Neural cell (in vitro differentiated cells): ENCODE measurements around the gene TSPAN18. TPM values are rescaled to one million over a fixed set of nuclear protein-coding genes. Genes with fewer than 3 reads are reported as not detected.

Experiments used
- H2AFZ ChIP-seq: fragments of 200-600, 300-800 bp; sonication (generic), shearing (Covaris generic); 2 replicates; pipeline ENCODE4 v1.6.0; 2014; ENCODE audit warnings: low read depth, mild to moderate bottlenecking, antibody characterized with exemption, low read length, moderate library complexity
- H3F3A ChIP-seq: fragments of 200-600 bp; shearing (Covaris generic); 2 replicates; pipeline ENCODE4 v1.6.1; 2016; ENCODE audit warnings: mild to moderate bottlenecking, moderate library complexity, mixed read lengths, antibody characterized with exemption, low read length; ENCODE audit not compliant: insufficient read depth, poor library complexity, severe bottlenecking
- H3K27ac ChIP-seq: fragments of 200-600, 300-800 bp; sonication (generic), shearing (Covaris generic); 2 replicates; pipeline ENCODE4 v1.5.1; 2014; ENCODE audit warnings: mild to moderate bottlenecking, low read length, moderate library complexity
- H3K27me3 ChIP-seq: fragments of 300-800, 200-600 bp; sonication (generic), shearing (Covaris generic); 2 replicates; pipeline ENCODE4 v1.6.0; 2014; ENCODE audit warnings: mild to moderate bottlenecking, low read depth, low read length, moderate library complexity; ENCODE audit not compliant: insufficient read depth
- H3K36me3 ChIP-seq: fragments of 300-800, 200-600 bp; sonication (generic), shearing (Covaris generic); 2 replicates; pipeline ENCODE4 v1.5.1; 2014; ENCODE audit warnings: mild to moderate bottlenecking, antibody characterized with exemption, low read length, moderate library complexity; ENCODE audit not compliant: insufficient read depth
- H3K4me2 ChIP-seq: fragments of 300-800, 200-600 bp; sonication (generic), shearing (Covaris generic); 2 replicates; pipeline ENCODE4 v1.6.0; 2014; ENCODE audit warnings: mild to moderate bottlenecking, low read length
- H3K4me3 ChIP-seq: fragments of 300-800, 200-600 bp; sonication (generic), shearing (Covaris generic); 2 replicates; pipeline ENCODE4 v1.5.1; 2014; ENCODE audit warnings: mild to moderate bottlenecking, low read length, moderate library complexity
- H3K79me2 ChIP-seq: fragments of 200-600 bp; shearing (Covaris generic); replicated peaks from 2 replicates; pipeline ENCODE4 v1.6.0; 2014; ENCODE audit warnings: mild to moderate bottlenecking, low read length, moderate library complexity; ENCODE audit not compliant: insufficient read depth
- H3K9ac ChIP-seq: fragments of 300-800, 200-600 bp; sonication (generic), shearing (Covaris generic); 2 replicates; pipeline ENCODE4 v1.6.1; 2016; ENCODE audit warnings: mild to moderate bottlenecking, low read length, mixed read lengths
- H3K9me2 ChIP-seq: fragments of 200-600 bp; shearing (Covaris generic); 2 replicates; pipeline ENCODE4 v1.6.1; 2016; ENCODE audit warnings: mild to moderate bottlenecking, low read length, mixed read lengths; ENCODE audit not compliant: insufficient read depth
- H3K9me3 ChIP-seq: fragments of 200-600, 300-800 bp; sonication (generic), shearing (Covaris generic); 2 replicates; pipeline ENCODE4 v1.6.1; 2016; ENCODE audit warnings: mild to moderate bottlenecking, mixed run types, low read length, moderate library complexity, mixed read lengths
- H4K20me1 ChIP-seq: fragments of 200-600 bp; shearing (Covaris generic); 2 replicates; pipeline ENCODE4 v1.6.1; 2016; ENCODE audit warnings: mild to moderate bottlenecking, mixed run types; ENCODE audit not compliant: insufficient read depth
- EP300 ChIP-seq: fragments of 450-650 bp; conservative IDR thresholded peaks from 2 replicates; pipeline ENCODE4 v1.6.1; 2014; ENCODE audit warnings: antibody characterized with exemption, mild to moderate bottlenecking, moderate library complexity; ENCODE audit not compliant: poor library complexity, severe bottlenecking
- EZH2 ChIP-seq: fragments of 200-600, 300-800 bp; shearing (Covaris generic), sonication (generic); IDR thresholded peaks from 2 replicates; pipeline ENCODE4 v1.6.1; 2014; ENCODE audit warnings: antibody characterized with exemption, low read length, borderline replicate concordance, mild to moderate bottlenecking; ENCODE audit not compliant: insufficient read depth, poor library complexity, severe bottlenecking
- MXI1 ChIP-seq: fragments of 450-650 bp; conservative IDR thresholded peaks from 2 replicates; pipeline ENCODE4 v1.6.1; 2014; ENCODE audit warnings: antibody characterized with exemption, mild to moderate bottlenecking; ENCODE audit not compliant: poor library complexity, severe bottlenecking
- POLR2AphosphoS5 ChIP-seq: IDR thresholded peaks from 2 replicates; pipeline ENCODE4 v1.6.1; 2012
- RAD21 ChIP-seq: fragments of 450-650 bp; conservative IDR thresholded peaks from 2 replicates; pipeline ENCODE4 v1.6.1; 2014; ENCODE audit warnings: antibody characterized with exemption, mild to moderate bottlenecking, moderate library complexity
- SMC3 ChIP-seq: fragments of 450-650 bp; conservative IDR thresholded peaks from 2 replicates; pipeline ENCODE4 v1.6.1; 2014; ENCODE audit warnings: antibody characterized with exemption, mild to moderate bottlenecking, moderate library complexity; ENCODE audit not compliant: poor library complexity
- TAF1 ChIP-seq: IDR thresholded peaks from 2 replicates; pipeline ENCODE4 v1.6.1; 2012; ENCODE audit warnings: low read depth
- polyA plus RNA-seq: library from polyadenylated mRNA; depleted of rRNA; stranded (reverse); fragments of >200 nt; gene quantifications from 2 replicates; pipeline ENCODE4 v1.2.3, GENCODE V29; 2014
- TF ChIP-seq, protein P1 (sequence below): fragments of 450-650 bp; IDR thresholded peaks from 2 replicates; pipeline ENCODE4 v1.5.1; 2014; ENCODE audit warnings: antibody characterized with exemption, mild to moderate bottlenecking, moderate library complexity; ENCODE audit not compliant: poor library complexity, severe bottlenecking
- TF ChIP-seq, protein P2 (sequence below): IDR thresholded peaks from 2 replicates; pipeline ENCODE4 v1.6.1; 2012; ENCODE audit warnings: borderline replicate concordance

The TSPAN18 gene
- polyA plus RNA-seq, 1 donor from 2014 or later = 8.4 TPM

DNA sequence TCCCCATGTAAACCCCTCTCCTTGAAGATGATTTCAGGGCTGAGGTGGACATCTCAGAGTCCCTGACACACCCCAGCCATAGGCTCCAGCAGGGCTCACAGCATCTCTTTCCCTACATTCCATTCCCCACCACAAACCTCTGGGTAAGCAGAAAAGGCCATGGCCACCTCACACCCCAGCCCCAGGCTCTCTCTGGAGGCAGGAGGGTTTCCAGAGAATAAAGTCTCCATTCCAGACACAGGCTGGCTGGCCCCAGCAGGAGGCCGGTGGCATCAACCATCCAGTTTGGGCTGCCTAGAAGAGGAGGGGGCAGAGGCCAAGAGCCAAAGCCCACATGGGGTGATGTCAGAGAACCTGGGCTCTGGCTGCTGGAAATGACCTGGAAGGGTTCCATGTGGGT, 162.5 kb downstream of the TSPAN18 start:
- no peak overlapping the region for H2AFZ ChIP-seq
- no peaks in the 10 kb centered on the region for H3K79me2 ChIP-seq
- no peak overlapping the region for H3K9ac ChIP-seq
- H4K20me1 ChIP-seq = no peaks in the 10 kb centered on the region
- H3K4me3 ChIP-seq = no peak overlapping the region
- no peaks in the 10 kb centered on the region for H3K9me3 ChIP-seq
- H3K27ac ChIP-seq = no peak overlapping the region
- H3F3A ChIP-seq = no peaks in the 10 kb centered on the region
- no peak for TF ChIP-seq SMC3
- TF ChIP-seq TAF1 = no peak
- no peak for TF ChIP-seq EZH2
- no peak for TF ChIP-seq RAD21
- no peak for TF ChIP-seq EP300
- TF ChIP-seq, protein P1, sequence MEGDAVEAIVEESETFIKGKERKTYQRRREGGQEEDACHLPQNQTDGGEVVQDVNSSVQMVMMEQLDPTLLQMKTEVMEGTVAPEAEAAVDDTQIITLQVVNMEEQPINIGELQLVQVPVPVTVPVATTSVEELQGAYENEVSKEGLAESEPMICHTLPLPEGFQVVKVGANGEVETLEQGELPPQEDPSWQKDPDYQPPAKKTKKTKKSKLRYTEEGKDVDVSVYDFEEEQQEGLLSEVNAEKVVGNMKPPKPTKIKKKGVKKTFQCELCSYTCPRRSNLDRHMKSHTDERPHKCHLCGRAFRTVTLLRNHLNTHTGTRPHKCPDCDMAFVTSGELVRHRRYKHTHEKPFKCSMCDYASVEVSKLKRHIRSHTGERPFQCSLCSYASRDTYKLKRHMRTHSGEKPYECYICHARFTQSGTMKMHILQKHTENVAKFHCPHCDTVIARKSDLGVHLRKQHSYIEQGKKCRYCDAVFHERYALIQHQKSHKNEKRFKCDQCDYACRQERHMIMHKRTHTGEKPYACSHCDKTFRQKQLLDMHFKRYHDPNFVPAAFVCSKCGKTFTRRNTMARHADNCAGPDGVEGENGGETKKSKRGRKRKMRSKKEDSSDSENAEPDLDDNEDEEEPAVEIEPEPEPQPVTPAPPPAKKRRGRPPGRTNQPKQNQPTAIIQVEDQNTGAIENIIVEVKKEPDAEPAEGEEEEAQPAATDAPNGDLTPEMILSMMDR = no peak
- no peak for TF ChIP-seq MXI1
- no peak for TF ChIP-seq POLR2AphosphoS5
- TF ChIP-seq, protein P2, sequence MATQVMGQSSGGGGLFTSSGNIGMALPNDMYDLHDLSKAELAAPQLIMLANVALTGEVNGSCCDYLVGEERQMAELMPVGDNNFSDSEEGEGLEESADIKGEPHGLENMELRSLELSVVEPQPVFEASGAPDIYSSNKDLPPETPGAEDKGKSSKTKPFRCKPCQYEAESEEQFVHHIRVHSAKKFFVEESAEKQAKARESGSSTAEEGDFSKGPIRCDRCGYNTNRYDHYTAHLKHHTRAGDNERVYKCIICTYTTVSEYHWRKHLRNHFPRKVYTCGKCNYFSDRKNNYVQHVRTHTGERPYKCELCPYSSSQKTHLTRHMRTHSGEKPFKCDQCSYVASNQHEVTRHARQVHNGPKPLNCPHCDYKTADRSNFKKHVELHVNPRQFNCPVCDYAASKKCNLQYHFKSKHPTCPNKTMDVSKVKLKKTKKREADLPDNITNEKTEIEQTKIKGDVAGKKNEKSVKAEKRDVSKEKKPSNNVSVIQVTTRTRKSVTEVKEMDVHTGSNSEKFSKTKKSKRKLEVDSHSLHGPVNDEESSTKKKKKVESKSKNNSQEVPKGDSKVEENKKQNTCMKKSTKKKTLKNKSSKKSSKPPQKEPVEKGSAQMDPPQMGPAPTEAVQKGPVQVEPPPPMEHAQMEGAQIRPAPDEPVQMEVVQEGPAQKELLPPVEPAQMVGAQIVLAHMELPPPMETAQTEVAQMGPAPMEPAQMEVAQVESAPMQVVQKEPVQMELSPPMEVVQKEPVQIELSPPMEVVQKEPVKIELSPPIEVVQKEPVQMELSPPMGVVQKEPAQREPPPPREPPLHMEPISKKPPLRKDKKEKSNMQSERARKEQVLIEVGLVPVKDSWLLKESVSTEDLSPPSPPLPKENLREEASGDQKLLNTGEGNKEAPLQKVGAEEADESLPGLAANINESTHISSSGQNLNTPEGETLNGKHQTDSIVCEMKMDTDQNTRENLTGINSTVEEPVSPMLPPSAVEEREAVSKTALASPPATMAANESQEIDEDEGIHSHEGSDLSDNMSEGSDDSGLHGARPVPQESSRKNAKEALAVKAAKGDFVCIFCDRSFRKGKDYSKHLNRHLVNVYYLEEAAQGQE = no peak
- no peak overlapping the region for H3K4me2 ChIP-seq
- no peaks in the 10 kb centered on the region for H3K36me3 ChIP-seq
- H3K27me3 ChIP-seq = no peaks in the 10 kb centered on the region
- H3K9me2 ChIP-seq = no peaks in the 10 kb centered on the region

DNA sequence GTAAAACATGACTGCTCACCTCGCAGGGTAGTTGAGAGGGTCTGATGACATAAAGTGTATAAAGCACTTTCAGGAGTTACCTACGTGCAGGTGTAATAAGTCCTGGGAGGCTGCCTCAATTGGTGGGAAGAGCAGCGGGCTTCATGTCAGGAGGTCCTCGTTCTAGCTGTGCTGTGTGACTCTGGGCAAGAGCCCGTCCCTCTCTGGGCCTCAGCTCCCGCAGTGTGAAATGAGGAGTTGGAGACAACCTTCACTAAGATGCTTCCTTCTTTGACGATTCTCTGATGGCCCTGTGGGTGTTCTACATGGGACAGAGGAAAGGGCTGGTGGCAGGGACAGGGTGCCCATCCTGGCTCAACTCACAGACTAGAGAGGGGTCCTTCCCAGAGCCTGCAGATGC, 166.1 kb downstream of the TSPAN18 start:
- no peak overlapping the region for H3K4me2 ChIP-seq
- no peak overlapping the region for H3K27ac ChIP-seq

More for the DNA sequence above, 166.1 kb downstream of the TSPAN18 start:
- H3F3A ChIP-seq = no peaks in the 10 kb centered on the region
- H3K79me2 ChIP-seq = no peaks in the 10 kb centered on the region
- H4K20me1 ChIP-seq = no peaks in the 10 kb centered on the region
- no peaks in the 10 kb centered on the region for H3K9me2 ChIP-seq
- TF ChIP-seq POLR2AphosphoS5 (no peak), EZH2 (no peak), TAF1 (no peak), SMC3 (no peak), MXI1 (no peak), EP300 (no peak), RAD21 (no peak)
- TF ChIP-seq, protein P1 = no peak
- TF ChIP-seq, protein P2 = no peak
- H3K9me3 ChIP-seq = no peaks in the 10 kb centered on the region
- no peak overlapping the region for H3K4me3 ChIP-seq
- H3K9ac ChIP-seq = no peak overlapping the region
- H2AFZ ChIP-seq = no peak overlapping the region
- H3K36me3 ChIP-seq = no peaks in the 10 kb centered on the region
- H3K27me3 ChIP-seq = no peaks in the 10 kb centered on the region
